Measurements from ENCODE around the gene SND1. TPM values are rescaled to one million over a fixed set of nuclear protein-coding genes. Genes with fewer than 3 reads are reported as not detected.

SND1 gene
- polyA plus RNA-seq, 1 donor, result 144 TPM

DNA sequence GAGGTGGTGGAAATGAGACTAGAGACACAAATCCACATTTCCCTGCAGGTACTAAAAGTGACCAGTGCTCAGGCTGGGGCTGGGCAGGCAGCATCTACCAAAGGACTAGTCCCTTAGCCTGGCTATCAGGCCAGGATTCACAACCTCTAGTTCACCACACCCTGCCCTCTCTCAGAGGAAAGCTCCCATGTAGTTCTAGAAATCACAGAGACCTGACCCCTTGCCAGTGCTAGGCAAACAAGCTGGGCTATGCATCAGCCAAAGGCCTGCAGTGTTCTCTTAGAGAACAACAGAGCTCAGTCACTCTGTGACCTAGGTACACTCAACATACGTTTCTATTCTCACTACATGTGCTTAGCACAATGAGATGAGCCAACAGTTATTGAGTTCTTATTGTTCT lies 405.9 kb downstream of the SND1 start:
- no peak overlapping the region for H3K4me3 ChIP-seq (ENCODE audit: low read length)
- WGBS (ENCODE audit: insufficient coverage, low lambda C conversion rate), result no CpG with 5 or more reads among the region's 1 CpG
- no peaks in the 10 kb centered on the region for H3K27me3 ChIP-seq (ENCODE audit: control insufficient read depth, insufficient read depth, low read length)
- DNase-seq, result no peak
- H3K27ac ChIP-seq (ENCODE audit: low read length), result no peak overlapping the region
- peaks cover 5% of the 10 kb centered on the region for H3K36me3 ChIP-seq (ENCODE audit: control insufficient read depth, insufficient read depth, low read length)
- no peaks in the 10 kb centered on the region for H3K4me1 ChIP-seq (ENCODE audit: control insufficient read depth, insufficient read depth, low read length)
- no peaks in the 10 kb centered on the region for H3K9me3 ChIP-seq (ENCODE audit: control insufficient read depth, low read depth, low read length)

DNA sequence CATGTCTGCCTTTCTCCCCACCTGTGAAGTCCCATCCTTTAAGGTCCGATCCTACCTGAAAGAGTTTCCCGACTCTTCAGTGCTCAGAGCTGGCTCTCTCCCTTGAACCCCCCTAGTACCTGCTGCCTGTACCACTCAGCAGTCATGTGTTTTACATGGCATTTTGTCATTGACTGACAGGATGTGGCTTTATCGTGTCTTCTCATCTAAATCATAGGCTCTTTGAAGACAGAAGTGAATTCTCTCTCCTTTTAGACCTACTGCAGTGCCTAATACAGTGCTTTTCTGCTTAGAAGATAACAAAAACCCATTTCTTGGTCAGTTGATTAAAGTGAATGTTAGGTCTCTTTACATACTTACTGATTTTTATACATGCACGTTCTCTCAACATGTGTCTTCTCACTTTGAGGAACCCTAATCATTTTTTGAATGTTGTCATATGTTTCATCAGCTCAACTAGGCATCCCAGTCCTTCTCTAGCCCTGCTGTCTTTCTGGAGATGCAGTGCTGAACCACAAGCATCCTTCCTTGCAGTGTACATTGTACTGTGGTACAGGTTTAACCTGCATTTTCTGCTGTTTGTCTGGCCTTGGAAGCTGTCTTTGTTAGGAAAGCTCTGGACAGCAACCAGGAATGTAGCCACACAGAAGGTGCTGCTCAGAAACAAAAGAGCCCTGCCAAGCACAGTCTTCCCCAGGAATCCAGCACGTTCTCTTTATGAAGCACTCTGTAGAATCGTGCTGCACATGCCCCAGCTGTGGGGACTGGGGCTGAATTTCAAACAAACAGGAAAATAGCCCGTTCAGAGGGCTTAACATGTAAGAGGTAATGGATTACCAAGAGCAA lies 407.4 kb downstream of the SND1 start:
- H3K9me3 ChIP-seq (ENCODE audit: control insufficient read depth, low read depth, low read length), result no peaks in the 10 kb centered on the region
- peaks cover 6% of the 10 kb centered on the region for H3K36me3 ChIP-seq (ENCODE audit: control insufficient read depth, insufficient read depth, low read length)
- H3K4me1 ChIP-seq (ENCODE audit: control insufficient read depth, insufficient read depth, low read length), result no peaks in the 10 kb centered on the region
- H3K27ac ChIP-seq (ENCODE audit: low read length), result no peak overlapping the region
- H3K27me3 ChIP-seq (ENCODE audit: control insufficient read depth, insufficient read depth, low read length), result no peaks in the 10 kb centered on the region
- no peak for DNase-seq
- WGBS (ENCODE audit: insufficient coverage, low lambda C conversion rate), result 53% methylated on average over 2 of the region's 7 CpGs
- no peak overlapping the region for H3K4me3 ChIP-seq (ENCODE audit: low read length)

DNA sequence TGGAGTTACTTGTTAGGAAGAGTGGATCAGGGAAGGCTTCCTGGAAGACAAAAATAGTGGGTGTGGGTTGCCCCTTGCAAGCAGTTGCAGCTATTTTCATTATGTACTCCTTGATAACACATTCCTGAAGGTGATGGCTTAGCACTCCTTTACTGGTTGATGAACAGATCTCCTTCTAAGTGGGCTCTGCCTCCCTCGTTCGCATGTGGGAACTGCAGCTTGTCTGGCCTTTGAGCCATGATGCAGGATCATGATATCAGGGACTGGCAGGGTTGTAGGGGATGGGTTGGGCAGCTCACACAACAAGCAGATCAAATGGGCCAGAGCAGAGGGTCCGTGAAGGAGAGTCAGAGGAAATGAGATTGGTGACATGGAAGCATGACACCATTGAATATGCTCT lies 408.0 kb downstream of the SND1 start:
- Histone ChIP-seq H3K4me1 (ENCODE audit: control insufficient read depth, insufficient read depth, low read length) (no peaks in the 10 kb centered on the region), H3K4me3 (ENCODE audit: low read length) (no peak overlapping the region), H3K9me3 (ENCODE audit: control insufficient read depth, low read depth, low read length) (no peaks in the 10 kb centered on the region), H3K36me3 (ENCODE audit: control insufficient read depth, insufficient read depth, low read length) (peaks cover 7% of the 10 kb centered on the region), H3K27me3 (ENCODE audit: control insufficient read depth, insufficient read depth, low read length) (no peaks in the 10 kb centered on the region), H3K27ac (ENCODE audit: low read length) (no peak overlapping the region)
- DNase-seq, result no peak
- WGBS (ENCODE audit: insufficient coverage, low lambda C conversion rate), result no CpG with 5 or more reads among the region's 3 CpGs

DNA sequence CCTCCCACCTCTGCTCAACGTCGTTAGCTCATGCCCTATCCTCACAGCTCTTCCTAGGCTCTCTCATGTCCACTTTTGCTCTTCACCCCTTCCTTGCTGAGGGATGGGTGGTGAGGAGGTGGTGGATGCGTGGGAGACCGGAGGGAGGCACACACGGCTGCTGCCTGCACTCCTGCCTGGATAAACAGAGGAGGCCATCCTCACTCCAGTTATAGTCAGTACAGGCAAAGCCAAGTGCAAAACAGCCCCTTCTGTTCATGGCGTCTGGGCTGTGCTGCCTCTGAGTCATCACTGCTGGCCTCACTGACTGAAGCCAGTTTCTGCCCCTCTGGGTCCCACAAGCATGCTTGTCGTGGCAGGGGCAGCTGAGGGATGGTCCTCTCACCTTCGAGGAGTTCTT lies 411.1 kb downstream of the SND1 start:
- H3K4me3 ChIP-seq (ENCODE audit: low read length), result no peak overlapping the region
- no peaks in the 10 kb centered on the region for H3K27me3 ChIP-seq (ENCODE audit: control insufficient read depth, insufficient read depth, low read length)
- no peak overlapping the region for H3K27ac ChIP-seq (ENCODE audit: low read length)
- H3K9me3 ChIP-seq (ENCODE audit: control insufficient read depth, low read depth, low read length), result no peaks in the 10 kb centered on the region
- WGBS (ENCODE audit: insufficient coverage, low lambda C conversion rate), result no CpG with 5 or more reads among the region's 8 CpGs
- DNase-seq, result no peak
- no peaks in the 10 kb centered on the region for H3K4me1 ChIP-seq (ENCODE audit: control insufficient read depth, insufficient read depth, low read length)
- peaks cover 8% of the 10 kb centered on the region for H3K36me3 ChIP-seq (ENCODE audit: control insufficient read depth, insufficient read depth, low read length)

DNA sequence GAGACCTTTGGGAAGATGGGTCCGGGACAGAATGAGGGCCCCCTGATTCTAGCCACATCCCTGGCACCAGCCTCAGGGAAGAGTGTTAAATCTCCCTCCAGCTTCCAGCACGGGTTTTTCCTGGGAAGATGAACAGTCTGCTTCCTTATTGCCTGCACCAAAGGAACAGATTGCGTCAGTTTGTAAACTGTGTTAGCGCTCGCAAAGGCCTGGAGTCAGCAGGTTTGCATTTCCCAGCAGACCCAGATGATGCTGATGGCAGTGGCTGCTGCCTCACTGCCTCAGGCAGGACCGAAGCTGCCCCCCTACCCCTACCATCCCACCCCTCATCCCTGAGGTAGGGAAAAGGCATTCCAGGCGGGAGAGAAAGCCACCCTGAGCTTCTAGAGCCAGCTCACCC lies 413.9 kb downstream of the SND1 start:
- peak in 1 of 2 donors; percentile 23 for DNase-seq
- WGBS (ENCODE audit: insufficient coverage, low lambda C conversion rate), result no CpG with 5 or more reads among the region's 7 CpGs
- no peak overlapping the region for H3K4me3 ChIP-seq (ENCODE audit: low read length)

DNA sequence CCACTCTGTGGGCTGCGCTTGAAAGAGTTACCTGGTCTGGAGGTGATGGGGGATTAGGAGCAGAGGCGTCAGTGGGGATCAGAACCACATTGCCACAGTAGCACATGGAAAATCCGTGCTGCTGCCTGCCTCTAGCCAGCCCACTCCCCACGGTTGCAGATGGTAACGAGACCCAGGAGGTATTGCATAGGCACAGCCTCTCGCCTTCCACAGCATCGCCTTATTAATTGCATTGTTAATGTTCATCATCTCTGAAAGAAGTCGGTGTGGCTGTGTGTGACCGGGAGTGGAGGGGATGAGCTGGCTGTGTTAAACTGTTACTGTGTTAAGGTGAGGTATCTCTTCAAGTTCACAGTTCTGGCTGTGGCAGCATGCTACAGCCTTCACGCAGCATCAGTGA lies 414.4 kb downstream of the SND1 start:
- Histone ChIP-seq H3K9me3 (ENCODE audit: control insufficient read depth, low read depth, low read length) (no peaks in the 10 kb centered on the region), H3K27me3 (ENCODE audit: control insufficient read depth, insufficient read depth, low read length) (no peaks in the 10 kb centered on the region), H3K4me1 (ENCODE audit: control insufficient read depth, insufficient read depth, low read length) (no peaks in the 10 kb centered on the region), H3K27ac (ENCODE audit: low read length) (no peak overlapping the region), H3K4me3 (ENCODE audit: low read length) (no peak overlapping the region), H3K36me3 (ENCODE audit: control insufficient read depth, insufficient read depth, low read length) (peaks cover 8% of the 10 kb centered on the region)
- no peak for DNase-seq
- WGBS (ENCODE audit: insufficient coverage, low lambda C conversion rate), result no CpG with 5 or more reads among the region's 10 CpGs

More for the DNA sequence above, 413.9 kb downstream of the SND1 start:
- H3K9me3 ChIP-seq (ENCODE audit: control insufficient read depth, low read depth, low read length), result no peaks in the 10 kb centered on the region
- no peaks in the 10 kb centered on the region for H3K27me3 ChIP-seq (ENCODE audit: control insufficient read depth, insufficient read depth, low read length)
- H3K27ac ChIP-seq (ENCODE audit: low read length), result no peak overlapping the region
- no peaks in the 10 kb centered on the region for H3K4me1 ChIP-seq (ENCODE audit: control insufficient read depth, insufficient read depth, low read length)
- H3K36me3 ChIP-seq (ENCODE audit: control insufficient read depth, insufficient read depth, low read length), result peaks cover 8% of the 10 kb centered on the region

DNA sequence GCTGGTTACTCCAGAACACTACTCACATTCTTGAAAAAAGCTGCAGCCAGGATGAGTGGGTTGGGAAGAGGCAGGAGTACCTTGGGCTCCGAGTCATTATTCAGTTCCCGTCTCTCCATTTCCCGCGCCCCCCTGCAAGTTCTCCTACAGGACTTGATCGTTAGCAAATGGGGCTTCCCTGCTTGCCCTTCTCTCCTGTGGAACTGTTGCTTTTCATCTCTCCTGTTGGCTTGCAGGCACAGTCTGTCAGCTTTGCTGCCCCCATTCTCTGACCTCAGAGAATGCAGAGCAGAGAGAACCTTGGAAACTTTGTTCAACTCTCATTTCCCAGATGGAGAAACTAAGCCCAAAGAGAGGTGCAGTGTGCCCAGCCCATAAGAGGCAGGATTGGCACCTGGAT lies 414.9 kb downstream of the SND1 start:
- H3K36me3 ChIP-seq (ENCODE audit: control insufficient read depth, insufficient read depth, low read length), result peaks cover 8% of the 10 kb centered on the region
- no peak for DNase-seq
- no peaks in the 10 kb centered on the region for H3K4me1 ChIP-seq (ENCODE audit: control insufficient read depth, insufficient read depth, low read length)
- no peaks in the 10 kb centered on the region for H3K27me3 ChIP-seq (ENCODE audit: control insufficient read depth, insufficient read depth, low read length)
- WGBS (ENCODE audit: insufficient coverage, low lambda C conversion rate), result no CpG with 5 or more reads among the region's 5 CpGs
- no peaks in the 10 kb centered on the region for H3K9me3 ChIP-seq (ENCODE audit: control insufficient read depth, low read depth, low read length)
- no peak overlapping the region for H3K27ac ChIP-seq (ENCODE audit: low read length)
- H3K4me3 ChIP-seq (ENCODE audit: low read length), result no peak overlapping the region

DNA sequence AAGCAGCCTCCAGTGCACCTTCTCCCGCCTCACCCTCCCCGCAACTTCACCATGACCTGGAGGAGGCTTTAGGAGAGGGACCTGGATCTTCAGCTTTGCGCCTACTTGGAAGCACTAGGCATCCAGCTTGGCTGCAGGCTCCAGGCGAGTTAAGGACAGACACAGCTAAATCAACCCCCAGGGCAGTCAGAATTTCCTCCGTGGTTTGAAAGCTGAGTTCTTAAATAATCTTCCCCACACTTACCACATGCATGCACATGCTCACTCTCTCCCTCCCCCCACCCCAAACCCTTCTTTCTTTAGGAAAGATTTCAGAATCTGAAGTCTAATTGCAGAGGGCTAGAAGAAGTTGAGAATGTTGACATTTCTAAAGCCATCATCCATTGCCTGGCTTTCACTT lies 416.0 kb downstream of the SND1 start:
- Histone ChIP-seq H3K27me3 (ENCODE audit: control insufficient read depth, insufficient read depth, low read length) (no peaks in the 10 kb centered on the region), H3K4me1 (ENCODE audit: control insufficient read depth, insufficient read depth, low read length) (no peaks in the 10 kb centered on the region), H3K9me3 (ENCODE audit: control insufficient read depth, low read depth, low read length) (no peaks in the 10 kb centered on the region), H3K27ac (ENCODE audit: low read length) (no peak overlapping the region), H3K36me3 (ENCODE audit: control insufficient read depth, insufficient read depth, low read length) (peaks cover 8% of the 10 kb centered on the region), H3K4me3 (ENCODE audit: low read length) (no peak overlapping the region)
- WGBS (ENCODE audit: insufficient coverage, low lambda C conversion rate), result no CpG with 5 or more reads among the region's 5 CpGs
- DNase-seq, result no peak

DNA sequence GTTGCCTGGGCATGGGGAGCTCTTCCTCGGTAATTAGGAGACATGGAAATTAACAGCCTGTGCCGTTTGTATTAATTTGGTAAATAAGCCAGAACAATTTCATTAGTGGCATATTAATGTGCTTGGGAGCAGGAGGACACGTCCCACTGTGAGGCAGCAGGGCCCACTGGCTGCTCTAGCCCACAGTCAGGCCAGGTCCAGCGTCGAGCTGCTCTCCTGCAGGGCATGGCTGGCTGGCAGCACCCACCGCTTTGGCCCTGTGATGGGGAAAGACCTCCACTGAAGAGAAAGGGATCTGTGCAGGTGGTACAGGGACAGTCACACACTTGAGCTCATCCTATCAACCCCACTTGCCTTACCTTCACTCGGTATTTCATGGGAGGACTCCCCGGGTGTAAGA lies 416.8 kb downstream of the SND1 start:
- Histone ChIP-seq H3K9me3 (ENCODE audit: control insufficient read depth, low read depth, low read length) (no peaks in the 10 kb centered on the region), H3K27ac (ENCODE audit: low read length) (no peak overlapping the region), H3K4me1 (ENCODE audit: control insufficient read depth, insufficient read depth, low read length) (no peaks in the 10 kb centered on the region), H3K27me3 (ENCODE audit: control insufficient read depth, insufficient read depth, low read length) (no peaks in the 10 kb centered on the region), H3K4me3 (ENCODE audit: low read length) (no peak overlapping the region), H3K36me3 (ENCODE audit: control insufficient read depth, insufficient read depth, low read length) (peaks cover 9% of the 10 kb centered on the region)
- DNase-seq, result no peak
- no CpG with 5 or more reads among the region's 8 CpGs for whole genome bisulfite sequencing (ENCODE audit: insufficient coverage, low lambda C conversion rate)

DNA sequence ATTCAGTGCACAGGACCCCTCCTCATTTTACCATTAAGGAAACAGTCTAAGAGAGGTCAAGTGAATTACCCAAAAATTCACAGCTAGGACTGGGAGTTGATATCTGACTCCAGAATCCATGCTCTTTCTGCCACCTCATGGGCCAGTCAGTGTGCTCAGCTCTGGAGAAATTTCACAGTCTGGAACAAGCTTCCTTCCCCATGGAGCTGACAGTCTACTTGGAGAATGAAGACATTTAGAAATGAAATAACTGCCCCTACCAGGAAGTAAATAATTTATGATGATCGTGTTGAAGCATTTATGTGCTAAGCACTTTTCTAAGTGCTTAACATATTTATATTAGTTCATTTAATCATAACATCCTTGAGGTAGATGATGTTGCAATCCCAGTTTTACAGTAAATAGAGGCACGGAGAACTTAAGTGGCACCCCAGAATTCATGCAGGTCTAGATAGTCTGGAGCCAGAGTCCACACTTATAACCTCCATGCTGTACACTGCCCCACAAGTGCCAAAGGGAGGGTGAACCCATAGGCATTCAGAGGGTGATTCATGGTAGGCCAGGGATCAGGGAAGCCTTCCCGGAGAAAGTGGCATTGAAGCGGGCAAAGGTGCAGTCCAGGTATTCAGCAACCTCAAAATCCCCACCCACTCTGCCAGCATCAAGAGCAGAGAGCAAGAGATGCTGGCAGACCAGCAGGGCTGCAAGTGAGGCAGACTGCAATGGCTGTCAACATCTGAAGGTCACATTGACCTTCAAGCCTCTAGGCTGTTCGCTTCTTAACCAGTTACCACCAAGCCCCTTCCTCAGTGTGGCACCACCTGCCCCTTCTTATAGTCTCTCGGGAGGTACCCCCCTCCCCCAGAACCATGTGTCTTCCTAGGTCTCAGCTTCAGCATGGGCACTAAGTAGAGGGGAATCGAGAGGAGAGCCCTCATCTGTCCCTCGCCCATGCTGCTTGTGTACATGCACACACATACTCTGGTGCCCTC lies 417.7 kb downstream of the SND1 start:
- Histone ChIP-seq H3K9me3 (ENCODE audit: control insufficient read depth, low read depth, low read length) (no peaks in the 10 kb centered on the region), H3K36me3 (ENCODE audit: control insufficient read depth, insufficient read depth, low read length) (peaks cover 14% of the 10 kb centered on the region), H3K27me3 (ENCODE audit: control insufficient read depth, insufficient read depth, low read length) (no peaks in the 10 kb centered on the region), H3K4me1 (ENCODE audit: control insufficient read depth, insufficient read depth, low read length) (no peaks in the 10 kb centered on the region), H3K4me3 (ENCODE audit: low read length) (no peak overlapping the region), H3K27ac (ENCODE audit: low read length) (no peak overlapping the region)
- no CpG with 5 or more reads among the region's 8 CpGs for WGBS (ENCODE audit: insufficient coverage, low lambda C conversion rate)
- no peak for DNase-seq

Measured in large intestine (tissue), 3 donors.